ENCODE measurements around the gene STAC3. TPM values are rescaled to one million over a fixed set of nuclear protein-coding genes. Genes with fewer than 3 reads are reported as not detected.
A peak's percentile ranks its signal among the peaks of the same experiment; 100 is the strongest.

STAC3 gene
- total RNA-seq, 1 experiment from 2014 or later, result 0.10 TPM

GRCh38 chr12:57223191-57224165 lies 27.5 kb downstream of the STAC3 start:
- DNase-seq (ENCODE audit: low read depth), result no peak

- no peak for DNase-seq (ENCODE audit: low read depth)
These were observed 28.4 kb downstream of the STAC3 start for GRCh38 chr12:57222286-57223190.

DNA sequence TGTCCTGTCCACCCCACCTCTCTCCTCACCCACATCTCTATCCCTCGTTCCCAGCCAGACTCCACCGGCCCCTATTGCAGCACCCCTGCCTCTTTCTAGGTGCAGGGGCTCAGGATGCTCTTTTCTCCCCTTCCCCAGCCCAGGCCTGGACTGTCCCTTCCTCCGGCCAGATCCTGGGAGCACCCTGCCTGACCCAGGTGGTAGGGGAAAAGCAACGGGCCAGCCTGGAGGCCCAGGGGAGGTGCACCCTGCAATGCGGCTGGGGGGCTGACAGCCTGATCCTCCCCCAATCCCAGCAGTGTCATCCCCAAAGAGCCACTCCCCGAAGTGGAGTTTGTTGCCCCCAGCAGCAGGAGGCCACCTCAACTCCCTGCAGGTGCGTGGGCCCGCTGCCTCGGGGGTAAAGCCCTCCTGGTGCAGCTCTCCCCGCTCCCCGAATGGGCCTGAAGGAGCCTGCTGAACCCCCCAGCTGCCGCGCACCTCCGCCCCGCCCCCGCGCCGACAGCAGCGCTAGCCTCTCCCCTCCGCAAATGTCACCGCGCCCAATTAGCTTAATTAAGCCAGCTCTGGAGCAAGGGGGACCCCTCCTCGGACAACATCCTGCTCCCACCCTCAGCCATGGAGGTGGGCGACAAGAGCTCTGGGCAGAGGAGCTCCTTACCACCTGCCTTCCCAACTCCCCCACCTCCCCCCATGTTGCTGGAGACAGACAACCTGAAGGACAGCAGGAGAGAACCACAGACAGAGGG lies 29.6 kb downstream of the STAC3 start:
- DNase-seq (ENCODE audit: low read depth), result no peak

- no peak for DNase-seq (ENCODE audit: low read depth)
These were observed 30.2 kb downstream of the STAC3 start for GRCh38 chr12:57220770-57221168.

- DNase-seq (ENCODE audit: low read depth), result no peak
These were observed 30.8 kb downstream of the STAC3 start for GRCh38 chr12:57219993-57220754.

DNA sequence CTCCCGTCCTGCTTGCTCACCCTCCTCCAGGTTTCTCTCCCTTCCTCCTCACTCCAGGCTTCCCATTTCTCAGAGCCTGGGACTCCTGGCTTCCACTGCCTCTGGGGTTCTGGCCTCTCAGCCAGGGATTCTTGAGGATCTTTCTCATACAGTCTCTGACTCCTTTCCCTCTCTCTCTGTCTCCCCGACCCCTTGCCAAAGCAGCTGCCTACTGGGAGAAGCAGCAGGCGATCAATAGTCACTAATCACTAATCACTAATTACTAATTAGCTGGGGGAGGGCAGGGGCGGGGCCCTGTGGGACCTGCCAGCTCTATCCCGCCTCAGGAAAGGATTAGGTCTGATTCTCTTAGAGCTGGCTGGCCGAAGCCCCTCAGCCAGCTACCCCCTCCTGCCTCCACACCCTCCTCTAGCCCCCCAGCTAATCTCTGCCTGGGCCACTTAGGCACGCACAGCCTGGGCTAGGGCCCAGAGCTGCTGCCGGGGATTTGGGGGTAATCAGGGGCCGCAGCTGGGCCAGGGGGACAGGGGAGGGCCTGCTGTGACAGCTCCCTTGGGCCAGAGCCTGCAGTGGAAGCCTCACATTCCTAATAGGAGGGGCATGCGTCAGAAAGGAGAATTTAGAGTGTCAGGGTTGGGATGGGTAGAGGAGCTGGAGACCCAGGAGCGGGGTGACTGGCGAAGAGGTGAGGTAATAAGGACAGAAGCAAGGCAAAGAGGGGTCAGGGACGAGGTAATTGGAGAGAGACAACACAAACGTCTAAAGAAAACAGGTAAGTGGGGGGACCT lies 31.6 kb downstream of the STAC3 start:
- no peak for DNase-seq (ENCODE audit: low read depth)

DNA sequence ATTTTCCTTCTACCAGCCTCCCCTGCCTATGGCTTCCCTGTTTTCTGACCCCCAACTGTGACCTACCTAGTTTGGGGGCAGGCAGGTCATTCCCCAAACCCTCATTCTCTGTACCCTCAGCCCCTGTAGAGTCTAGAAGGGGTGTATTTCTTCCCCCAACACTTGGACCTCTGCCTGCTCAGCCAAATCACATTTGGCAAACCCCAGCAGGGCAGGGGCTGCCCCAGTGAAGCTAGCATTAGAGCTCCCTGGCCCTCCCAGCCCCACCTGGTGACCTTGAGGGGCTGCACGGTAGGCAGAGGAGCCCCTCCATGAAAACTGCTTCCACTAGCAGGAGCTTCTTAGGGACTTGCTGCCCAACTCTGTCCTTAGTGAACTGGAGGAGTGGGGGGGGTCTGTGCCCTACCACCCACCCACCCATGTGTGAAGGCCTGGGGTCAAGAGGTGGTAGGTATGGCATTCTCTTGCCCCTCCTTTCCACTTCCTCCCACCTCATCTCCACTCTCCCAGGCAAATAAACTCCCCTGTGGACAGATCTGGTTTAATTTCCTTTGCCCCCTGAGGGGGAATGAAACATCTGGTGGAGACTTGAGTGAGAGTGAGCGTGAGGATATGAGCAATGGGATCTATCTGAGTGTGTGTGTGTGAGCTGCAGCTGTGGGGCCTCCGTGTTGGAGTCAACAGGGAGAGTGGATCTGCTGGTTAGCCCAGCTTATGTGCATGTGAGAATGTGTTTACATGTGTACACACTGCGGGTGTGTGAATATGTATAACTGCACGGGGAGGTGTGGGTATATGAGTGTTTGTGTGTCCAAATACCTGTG lies 32.7 kb downstream of the STAC3 start:
- DNase-seq (ENCODE audit: low read depth), result no peak

DNA sequence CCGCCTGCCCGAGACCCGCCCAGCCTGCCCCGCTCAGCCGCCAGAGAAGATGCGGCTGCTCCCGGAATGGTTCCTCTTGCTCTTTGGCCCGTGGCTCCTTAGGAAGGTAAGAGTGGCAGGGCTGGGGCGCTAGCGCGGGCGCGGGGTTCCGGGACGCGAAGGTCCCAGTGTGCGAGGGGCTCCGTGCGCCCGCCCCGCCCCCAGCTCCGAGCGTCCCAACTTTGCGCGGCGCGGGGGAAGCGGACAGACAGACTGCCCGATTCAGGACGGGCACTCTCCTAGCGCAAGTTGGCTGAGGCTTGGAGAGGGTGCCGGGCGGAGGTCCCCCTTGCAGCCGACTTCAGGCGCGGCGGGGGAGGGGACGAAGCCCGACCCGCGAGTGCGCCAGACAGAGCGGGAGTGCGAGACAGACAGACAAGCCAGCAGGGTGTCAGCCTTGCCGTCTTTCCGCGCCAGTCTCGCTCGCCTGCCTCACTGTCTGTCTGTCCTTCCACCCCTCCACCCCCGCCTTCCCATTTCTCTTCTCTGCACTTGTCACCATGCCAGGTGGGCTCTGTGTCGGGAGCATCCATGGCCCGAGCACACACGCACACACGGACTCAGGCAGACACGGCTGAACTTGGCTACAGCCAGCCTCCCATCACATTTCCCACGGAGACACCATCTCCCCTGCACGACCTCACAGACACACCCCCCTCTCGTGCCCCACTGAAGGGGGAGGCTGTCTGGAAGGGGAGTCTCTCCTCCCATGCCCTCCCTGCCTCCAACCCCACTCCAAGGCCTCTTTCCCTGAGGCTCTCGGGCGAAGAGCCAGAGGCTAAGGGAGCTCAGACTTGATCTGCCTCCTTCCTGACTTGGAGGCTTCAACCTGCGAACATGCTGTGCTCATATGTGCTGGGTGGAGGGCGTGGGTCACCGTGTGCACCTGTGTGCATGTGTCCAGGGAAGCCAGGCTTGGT lies 33.8 kb downstream of the STAC3 start:
- peak; percentile 48 for DNase-seq (ENCODE audit: low read depth)

DNA sequence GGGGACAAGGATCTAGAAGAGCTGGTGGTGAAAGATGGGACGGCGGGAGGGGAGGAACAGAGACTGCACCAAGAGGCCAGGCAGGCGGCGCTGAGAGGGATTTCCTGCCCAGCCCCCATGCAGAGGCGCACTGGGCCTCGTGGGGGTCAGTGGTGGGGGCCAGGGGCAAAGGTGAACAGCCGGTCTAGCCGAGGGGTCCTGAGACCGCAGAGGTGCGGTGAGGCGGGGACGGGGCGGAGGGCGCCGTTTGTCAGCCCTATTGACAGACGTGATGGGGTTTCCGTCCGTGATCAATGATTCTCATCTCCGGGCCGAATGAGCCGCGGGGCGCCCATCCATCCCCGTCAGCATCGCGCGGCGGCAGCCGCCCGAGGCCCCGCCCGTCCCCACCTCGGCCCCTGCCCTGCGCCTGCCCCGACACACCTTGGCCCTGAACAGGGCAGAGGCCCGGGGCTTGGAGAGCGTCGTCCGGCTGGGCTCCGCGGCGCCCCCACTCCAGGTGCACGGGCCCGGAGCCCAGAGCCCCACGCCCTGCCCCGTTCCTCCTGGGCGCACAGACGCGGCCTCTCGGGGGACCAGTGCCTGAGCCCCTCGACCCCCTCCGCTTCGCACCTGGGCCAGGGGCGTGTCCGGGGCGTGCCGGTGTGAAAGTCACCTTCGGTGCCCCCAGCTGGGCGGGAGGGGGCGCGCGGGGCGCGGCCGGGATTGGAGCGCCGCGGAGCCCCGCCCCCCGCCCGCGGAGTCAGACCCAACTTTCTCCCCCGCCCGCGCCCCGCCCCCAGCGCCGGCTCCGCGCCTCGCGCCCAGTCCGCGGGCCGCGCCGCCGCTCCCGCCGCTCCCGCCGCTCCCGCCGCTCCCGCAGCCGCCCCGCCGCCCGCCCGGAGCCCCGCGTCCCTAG lies 34.7 kb downstream of the STAC3 start, which contains the start of gene NXPH4:
Gene NXPH4, plus strand, starts transcription at position 781 of the 898 bp plus-strand sequence. CDS start 176 bp downstream, outside the sequence.
- DNase-seq (ENCODE audit: low read depth), result no peak

DNA sequence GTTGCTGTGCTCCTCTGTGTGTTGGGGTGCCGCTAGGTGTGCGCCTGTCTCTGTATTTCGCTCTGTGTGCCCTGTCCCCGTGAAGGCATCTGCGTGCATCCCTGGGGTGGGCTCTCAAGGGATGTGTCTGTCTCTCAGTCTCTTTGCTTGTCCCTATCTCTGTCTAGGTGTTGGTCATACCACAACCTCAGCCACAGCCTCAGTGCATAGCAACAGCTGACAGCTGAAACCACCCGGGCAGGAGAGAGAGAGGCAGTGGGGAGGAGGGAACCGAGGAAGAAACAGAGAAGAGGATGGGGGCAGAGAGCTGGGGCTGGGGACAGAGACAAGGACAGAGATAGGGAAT lies 35.3 kb downstream of the STAC3 start:
- peak; percentile 43 for DNase-seq (ENCODE audit: low read depth)

GRCh38 chr12:57215065-57215464 lies 35.9 kb downstream of the STAC3 start:
- DNase-seq (ENCODE audit: low read depth), result no peak

GRCh38 chr12:57214398-57214781 lies 36.6 kb downstream of the STAC3 start:
- DNase-seq (ENCODE audit: low read depth), result peak; percentile 54

GRCh38 chr12:57213763-57214397 lies 37.1 kb downstream of the STAC3 start:
- no peak for DNase-seq (ENCODE audit: low read depth)

DNA sequence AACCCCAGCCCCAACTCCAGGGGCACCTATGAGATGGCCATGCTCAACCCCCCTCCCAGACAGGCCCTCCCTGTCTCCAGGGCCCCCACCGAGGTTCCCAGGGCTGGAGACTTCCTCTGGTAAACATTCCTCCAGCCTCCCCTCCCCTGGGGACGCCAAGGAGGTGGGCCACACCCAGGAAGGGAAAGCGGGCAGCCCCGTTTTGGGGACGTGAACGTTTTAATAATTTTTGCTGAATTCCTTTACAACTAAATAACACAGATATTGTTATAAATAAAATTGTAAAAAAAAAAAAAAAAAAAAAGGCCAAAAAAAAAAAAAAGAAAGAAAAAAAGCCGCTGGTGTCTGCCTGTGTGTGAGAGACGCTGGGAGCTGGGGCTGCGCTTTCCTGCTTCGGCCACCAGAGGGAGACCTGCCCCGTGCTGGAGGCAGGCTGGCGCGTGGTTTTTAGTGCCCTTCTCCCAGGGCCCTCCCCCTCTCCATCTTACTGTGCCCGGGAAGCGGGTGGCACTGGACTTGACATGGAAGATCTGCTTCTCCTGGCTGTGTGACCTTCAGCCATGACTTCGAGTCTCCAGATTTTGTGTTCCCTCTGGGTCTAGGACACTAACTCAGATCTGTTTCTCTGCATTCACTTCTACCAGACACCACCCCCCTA lies 37.8 kb downstream of the STAC3 start:
- DNase-seq (ENCODE audit: low read depth), result peak; percentile 76

DNA sequence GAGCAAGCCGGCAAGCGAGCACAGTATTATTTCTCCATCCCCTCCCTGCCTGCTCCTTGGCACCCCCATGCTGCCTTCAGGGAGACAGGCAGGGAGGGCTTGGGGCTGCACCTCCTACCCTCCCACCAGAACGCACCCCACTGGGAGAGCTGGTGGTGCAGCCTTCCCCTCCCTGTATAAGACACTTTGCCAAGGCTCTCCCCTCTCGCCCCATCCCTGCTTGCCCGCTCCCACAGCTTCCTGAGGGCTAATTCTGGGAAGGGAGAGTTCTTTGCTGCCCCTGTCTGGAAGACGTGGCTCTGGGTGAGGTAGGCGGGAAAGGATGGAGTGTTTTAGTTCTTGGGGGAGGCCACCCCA lies 38.3 kb downstream of the STAC3 start:
- DNase-seq (ENCODE audit: low read depth), result no peak
